Right atrium auricular region (tissue), 2 donors: Measurements from ENCODE around the gene EGLN1. TPM values are rescaled to one million over a fixed set of nuclear protein-coding genes. Genes with fewer than 3 reads are reported as not detected.
A peak's percentile ranks its signal among the peaks of the same experiment; 100 is the strongest.

Source experiments
- DNase-seq: peaks from one replicate; pipeline ENCODE4 v3.0.0-alpha.2; 2019; ENCODE audit warnings: low spot score
- H3K27ac ChIP-seq, 2 donors: fragments of 200-600 bp; sonication (generic); 1 replicate in 1 of 2; 2 replicates in 1 of 2; pipeline ENCODE4 v1.5.1; 2016 to 2019
- H3K27me3 ChIP-seq, 2 donors: fragments of 200-600 bp; sonication (generic); one replicate each; pipeline versions ENCODE4 v1.5.1 to v1.6.0; 2017 to 2019
- H3K36me3 ChIP-seq: fragments of 200-600 bp; sonication (generic); one replicate; pipeline ENCODE4 v1.5.1; 2016
- H3K4me1 ChIP-seq, 2 donors: fragments of 200-600 bp; sonication (generic); one replicate each; pipeline versions ENCODE4 v1.5.1 to v1.6.0; 2017 to 2019
- H3K4me3 ChIP-seq, 2 donors: fragments of 200-600 bp; sonication (generic); 1 replicate in 1 of 2; 2 replicates in 1 of 2; pipeline ENCODE4 v1.5.1; 2017 to 2019; ENCODE audit warnings: mild to moderate bottlenecking in 1 of 2, moderate library complexity in 1 of 2
- H3K9me3 ChIP-seq, 2 donors: fragments of 200-600 bp; sonication (generic); one replicate each; pipeline ENCODE4 v1.5.1; 2019
- total RNA-seq, 2 donors: library from RNA; depleted of rRNA; stranded (reverse); fragments of >200 nt; gene quantifications; one replicate each; pipeline ENCODE4 v1.1.0, GENCODE V29; 2016
- TF ChIP-seq, protein P1 (sequence below), 2 donors: fragments of 200-600 bp; sonication (generic); IDR thresholded peaks; one replicate each; pipeline ENCODE4 v1.5.1; 2019; ENCODE audit warnings: antibody characterized with exemption in 2 of 2

Gene EGLN1
- total RNA-seq, 2 donors from 2014 or later = 57.9 to 76.7 TPM

DNA sequence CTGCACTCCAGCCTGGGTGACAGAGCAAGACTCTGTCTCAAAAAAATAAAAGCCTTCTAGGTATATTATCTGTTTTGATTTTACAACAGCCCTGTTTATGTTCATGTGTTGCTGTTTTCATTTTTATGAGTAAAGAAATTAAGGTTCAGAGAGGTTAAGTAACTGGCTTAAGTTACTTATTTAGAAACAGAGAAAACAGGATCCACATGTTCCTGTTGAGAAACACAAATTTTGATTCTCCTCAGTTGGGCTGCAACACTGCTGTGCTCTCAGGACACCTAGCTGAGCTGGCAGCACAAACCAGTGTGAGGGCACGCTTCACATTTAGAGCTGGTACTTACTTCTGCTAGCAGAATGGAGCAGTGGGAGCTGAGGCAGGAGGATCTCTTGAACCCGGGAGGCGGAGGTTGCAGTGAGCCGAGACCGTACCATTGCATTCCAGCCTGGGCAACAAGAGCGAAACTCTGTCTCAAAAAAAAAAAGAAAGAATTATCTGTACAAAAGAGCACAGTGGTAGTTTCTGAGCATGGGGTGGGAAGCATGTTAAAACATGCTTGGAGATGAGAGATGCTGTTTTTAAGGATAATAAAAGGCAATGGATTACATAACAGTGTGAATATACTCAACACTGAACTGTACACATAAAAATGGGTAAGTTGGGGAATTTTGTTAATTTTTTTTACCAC is 81.6 kb downstream of the EGLN1 start:
- no peak for DNase-seq
- H3K4me3 ChIP-seq = no peak overlapping the region
- TF ChIP-seq, protein P1, sequence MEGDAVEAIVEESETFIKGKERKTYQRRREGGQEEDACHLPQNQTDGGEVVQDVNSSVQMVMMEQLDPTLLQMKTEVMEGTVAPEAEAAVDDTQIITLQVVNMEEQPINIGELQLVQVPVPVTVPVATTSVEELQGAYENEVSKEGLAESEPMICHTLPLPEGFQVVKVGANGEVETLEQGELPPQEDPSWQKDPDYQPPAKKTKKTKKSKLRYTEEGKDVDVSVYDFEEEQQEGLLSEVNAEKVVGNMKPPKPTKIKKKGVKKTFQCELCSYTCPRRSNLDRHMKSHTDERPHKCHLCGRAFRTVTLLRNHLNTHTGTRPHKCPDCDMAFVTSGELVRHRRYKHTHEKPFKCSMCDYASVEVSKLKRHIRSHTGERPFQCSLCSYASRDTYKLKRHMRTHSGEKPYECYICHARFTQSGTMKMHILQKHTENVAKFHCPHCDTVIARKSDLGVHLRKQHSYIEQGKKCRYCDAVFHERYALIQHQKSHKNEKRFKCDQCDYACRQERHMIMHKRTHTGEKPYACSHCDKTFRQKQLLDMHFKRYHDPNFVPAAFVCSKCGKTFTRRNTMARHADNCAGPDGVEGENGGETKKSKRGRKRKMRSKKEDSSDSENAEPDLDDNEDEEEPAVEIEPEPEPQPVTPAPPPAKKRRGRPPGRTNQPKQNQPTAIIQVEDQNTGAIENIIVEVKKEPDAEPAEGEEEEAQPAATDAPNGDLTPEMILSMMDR (IDR thresholded peaks at IDR 0.05) = no peak
- no peaks in the 10 kb centered on the region for H3K27me3 ChIP-seq
- H3K36me3 ChIP-seq = peaks cover 4% of the 10 kb centered on the region
- peaks cover 0 to 31% of the 10 kb centered on the region in 2 donors for H3K4me1 ChIP-seq
- H3K27ac ChIP-seq = no peak overlapping the region
- H3K9me3 ChIP-seq = no peaks in the 10 kb centered on the region

DNA sequence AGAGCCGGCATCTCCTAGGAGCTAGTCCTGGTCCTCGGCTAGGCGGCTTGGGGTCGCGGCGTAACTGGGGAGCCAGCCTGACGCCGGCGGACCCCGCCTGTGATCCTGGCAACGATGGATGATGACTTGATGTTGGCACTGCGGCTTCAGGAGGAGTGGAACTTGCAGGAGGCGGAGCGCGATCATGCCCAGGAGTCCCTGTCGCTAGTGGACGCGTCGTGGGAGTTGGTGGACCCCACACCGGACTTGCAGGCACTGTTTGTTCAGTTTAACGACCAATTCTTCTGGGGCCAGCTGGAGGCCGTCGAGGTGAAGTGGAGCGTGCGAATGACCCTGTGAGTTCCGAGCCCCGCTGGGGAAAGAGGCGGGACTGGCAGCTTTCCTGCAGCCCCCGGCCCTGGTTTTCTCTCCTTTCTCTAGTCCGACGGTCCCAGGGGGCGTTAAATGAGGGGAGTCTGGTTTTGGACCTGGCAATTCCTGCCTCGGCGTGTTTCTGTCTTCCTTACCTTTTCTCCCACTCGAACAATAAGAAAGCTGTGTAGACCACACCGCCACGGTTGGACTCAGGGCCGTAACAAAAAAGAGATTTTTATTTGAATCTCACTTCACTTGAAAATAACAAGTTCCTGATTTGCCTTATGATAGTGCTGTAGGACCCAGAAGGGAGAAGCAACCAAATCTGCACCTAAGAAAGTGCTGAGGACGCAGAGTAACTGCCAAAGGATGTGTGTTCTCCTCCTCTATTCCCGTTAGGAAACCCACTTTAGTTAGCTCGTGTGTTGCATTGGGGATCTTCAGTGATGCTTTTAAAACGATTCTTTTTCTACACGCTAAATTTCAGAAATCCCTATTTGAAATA is 83.6 kb downstream of the EGLN1 start, which contains the start of gene SPRTN:
Gene SPRTN (plus strand): TSS at position 24 of the 859 bp plus-strand sequence. CDS start 91 bp downstream, at position 115.
- Histone ChIP-seq H3K9me3 (no peaks in the 10 kb centered on the region), H3K4me1 (peaks cover 0 to 51% of the 10 kb centered on the region in 2 donors), H3K4me3 (peak within 1 kb of the TSS; percentile 79 to 89), H3K36me3 (peaks cover 15% of the 10 kb centered on the region), H3K27ac (peak within 1 kb of the TSS; percentile 89 to 96), H3K27me3 (no peaks in the 10 kb centered on the region)
- peak; percentile 87 for DNase-seq
- TF ChIP-seq, protein P1 (IDR thresholded peaks at IDR 0.05) = no peak

DNA sequence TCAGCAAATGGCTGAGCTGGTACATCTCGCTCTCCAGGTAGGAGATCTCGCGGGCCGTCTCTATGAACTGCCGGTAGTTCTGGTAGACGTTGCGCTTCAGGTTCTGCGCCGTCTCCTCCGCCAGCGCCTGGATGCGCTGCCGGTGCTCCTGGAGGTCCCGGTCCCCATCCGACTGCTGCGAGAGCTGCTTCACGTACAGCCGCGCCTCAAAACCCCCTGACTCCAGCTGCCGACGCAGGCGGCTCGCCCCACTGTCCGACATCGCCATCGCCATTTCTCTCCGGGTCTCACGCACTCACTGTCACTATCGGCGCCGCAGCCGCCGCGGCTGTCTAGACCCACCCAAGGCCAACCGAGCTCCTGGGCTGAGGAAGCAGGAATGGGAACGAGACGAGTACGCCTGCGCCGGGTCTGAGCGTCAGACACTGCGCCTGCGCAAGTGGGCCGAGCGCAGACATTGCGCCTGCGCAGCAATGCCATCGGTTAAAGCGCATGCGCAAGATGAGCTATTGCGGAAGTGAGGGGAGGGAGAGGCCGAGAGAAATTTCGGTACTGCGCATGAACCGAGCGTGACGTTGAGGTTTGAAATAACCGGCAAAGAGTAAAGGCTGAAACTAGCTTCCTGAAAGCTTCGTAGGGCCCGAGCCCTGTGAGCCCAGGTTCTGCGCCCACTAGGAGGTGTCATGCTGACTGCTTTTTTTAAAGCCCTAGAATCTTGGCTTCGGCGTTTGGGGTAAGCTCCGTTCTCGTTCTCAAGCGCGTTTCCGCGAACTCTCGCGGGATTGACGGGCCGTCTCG is 84.4 kb downstream of the EGLN1 start, which contains the start of gene EXOC8:
Gene EXOC8 (minus strand): TSS at position 381 of the 798 bp plus-strand sequence. CDS start 107 bp downstream, at position 274.
- Histone ChIP-seq H3K4me1 (peaks cover 0 to 59% of the 10 kb centered on the region in 2 donors), H3K4me3 (peak within 1 kb of the TSS; percentile 79 to 89), H3K27me3 (no peaks in the 10 kb centered on the region), H3K27ac (peak within 1 kb of the TSS; percentile 89 to 96), H3K9me3 (no peaks in the 10 kb centered on the region), H3K36me3 (peaks cover 15% of the 10 kb centered on the region)
- peak; percentile 97 for DNase-seq
- TF ChIP-seq, protein P1 (IDR thresholded peaks at IDR 0.05) = no peak

DNA sequence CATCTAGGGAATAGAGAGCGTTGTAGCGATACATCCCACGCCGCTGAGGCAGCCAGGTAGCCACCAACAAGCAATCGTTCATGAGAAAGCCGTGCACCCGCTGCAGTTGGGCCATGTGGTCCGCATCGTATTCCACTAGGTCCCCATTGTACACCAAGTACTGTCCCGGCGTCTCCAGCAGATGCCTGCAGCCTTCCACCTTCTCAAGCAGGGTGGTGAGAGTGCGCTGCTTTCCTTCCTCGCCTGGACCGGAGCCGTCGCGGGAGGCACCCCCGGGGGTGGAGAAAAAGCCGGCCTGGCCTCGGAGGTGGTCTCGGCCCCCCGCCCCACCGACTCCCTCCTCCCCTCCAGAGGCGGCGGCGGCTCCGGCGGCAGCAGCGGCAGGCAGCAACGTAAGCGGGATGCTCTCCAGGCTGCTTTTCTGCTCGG is 85.0 kb downstream of the EGLN1 start:
- TF ChIP-seq, protein P1 (IDR thresholded peaks at IDR 0.05) = no peak
- no peak for DNase-seq
- Histone ChIP-seq H3K4me1 (peaks cover 0 to 63% of the 10 kb centered on the region in 2 donors), H3K4me3 (peak overlapping the region; percentile 79 to 89), H3K27ac (peak overlapping the region; percentile 89 to 96), H3K36me3 (peaks cover 15% of the 10 kb centered on the region), H3K9me3 (no peaks in the 10 kb centered on the region), H3K27me3 (no peaks in the 10 kb centered on the region)
